Body of pancreas (tissue), 4 donors: ENCODE data around the gene PLA2G4E.

Source experiments
- CTCF ChIP-seq, 7 experiments: fragments of 450-650 bp in 4 of 7; fragments of 200-600 bp in 3 of 7; sonication (generic) in 3 of 7; IDR thresholded peaks; one replicate each; pipeline ENCODE4 v1.5.1; 2016 to 2019; ENCODE audit warnings: antibody characterized with exemption in 7 of 7
- POLR2A ChIP-seq, 3 donors: fragments of 450-650 bp; IDR thresholded peaks; one replicate each; pipeline ENCODE4 v1.6.1; 2016; ENCODE audit warnings: antibody characterized with exemption in 3 of 3, mild to moderate bottlenecking in 2 of 3

- TF ChIP-seq CTCF (IDR thresholded peaks at IDR 0.05) (peak in 6 of 7 experiments; percentile 11 to 63 (median 56)), POLR2A (IDR thresholded peaks at IDR 0.05) (peak; percentile 85 to 94 (median 91))
These were observed 48.3 kb downstream of the PLA2G4E start, which contains the start of gene EHD4 for GRCh38 chr15:41972253-41973242.
